GM18499 (cell line): ENCODE data around the gene POLR1A.

ENCODE experiments used
- ATAC-seq: cut with Tn5 transposase; IDR thresholded peaks from one replicate; pipeline ENCODE4 v1.9.1; 2021; ENCODE audit warnings: moderate number of reproducible peaks; ENCODE audit not compliant: insufficient read depth, unreplicated experiment

Gene POLR1A

GRCh38 chr2:86025976-86026743 is 79.5 kb downstream of the POLR1A start:
- no peak for ATAC-seq

DNA sequence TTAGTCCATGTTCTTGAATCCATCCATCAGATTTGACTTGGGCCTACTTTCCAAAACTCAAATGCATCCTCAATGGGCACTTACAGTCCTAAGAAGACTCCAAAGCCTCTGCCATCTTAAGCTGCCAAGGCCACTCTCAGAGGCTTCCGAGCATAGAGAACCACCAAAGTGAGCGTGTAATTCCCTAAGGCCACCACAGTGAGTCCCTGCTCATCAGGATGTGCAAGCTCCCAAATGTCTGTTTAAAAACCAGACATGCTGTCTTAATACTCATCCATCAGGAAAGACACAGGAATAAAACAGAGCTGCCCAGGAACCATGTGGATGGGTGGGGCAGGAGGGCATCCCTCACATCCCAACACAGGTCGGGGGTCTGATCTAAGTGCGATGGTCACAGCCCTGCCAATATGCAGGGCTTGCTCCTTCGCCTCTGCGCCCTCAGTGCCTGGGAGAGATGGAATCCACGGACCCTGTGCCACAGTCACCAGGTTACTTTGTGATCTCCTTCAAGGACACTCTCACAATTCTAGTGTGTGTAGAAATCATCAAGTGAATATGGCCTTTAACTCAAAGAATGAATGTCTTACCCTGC is 80.4 kb downstream of the POLR1A start:
- no peak for ATAC-seq

GRCh38 chr2:86023366-86023712 is 82.3 kb downstream of the POLR1A start:
- ATAC-seq, result no peak

- ATAC-seq, result no peak
Observed at GRCh38 chr2:86022661-86023365, 82.9 kb downstream of the POLR1A start.

GRCh38 chr2:86021396-86022378 is 84.0 kb downstream of the POLR1A start:
- ATAC-seq, result no peak

GRCh38 chr2:86020984-86021383 is 84.7 kb downstream of the POLR1A start:
- ATAC-seq, result no peak

GRCh38 chr2:86019121-86019520 is 86.6 kb downstream of the POLR1A start:
- no peak for ATAC-seq

DNA sequence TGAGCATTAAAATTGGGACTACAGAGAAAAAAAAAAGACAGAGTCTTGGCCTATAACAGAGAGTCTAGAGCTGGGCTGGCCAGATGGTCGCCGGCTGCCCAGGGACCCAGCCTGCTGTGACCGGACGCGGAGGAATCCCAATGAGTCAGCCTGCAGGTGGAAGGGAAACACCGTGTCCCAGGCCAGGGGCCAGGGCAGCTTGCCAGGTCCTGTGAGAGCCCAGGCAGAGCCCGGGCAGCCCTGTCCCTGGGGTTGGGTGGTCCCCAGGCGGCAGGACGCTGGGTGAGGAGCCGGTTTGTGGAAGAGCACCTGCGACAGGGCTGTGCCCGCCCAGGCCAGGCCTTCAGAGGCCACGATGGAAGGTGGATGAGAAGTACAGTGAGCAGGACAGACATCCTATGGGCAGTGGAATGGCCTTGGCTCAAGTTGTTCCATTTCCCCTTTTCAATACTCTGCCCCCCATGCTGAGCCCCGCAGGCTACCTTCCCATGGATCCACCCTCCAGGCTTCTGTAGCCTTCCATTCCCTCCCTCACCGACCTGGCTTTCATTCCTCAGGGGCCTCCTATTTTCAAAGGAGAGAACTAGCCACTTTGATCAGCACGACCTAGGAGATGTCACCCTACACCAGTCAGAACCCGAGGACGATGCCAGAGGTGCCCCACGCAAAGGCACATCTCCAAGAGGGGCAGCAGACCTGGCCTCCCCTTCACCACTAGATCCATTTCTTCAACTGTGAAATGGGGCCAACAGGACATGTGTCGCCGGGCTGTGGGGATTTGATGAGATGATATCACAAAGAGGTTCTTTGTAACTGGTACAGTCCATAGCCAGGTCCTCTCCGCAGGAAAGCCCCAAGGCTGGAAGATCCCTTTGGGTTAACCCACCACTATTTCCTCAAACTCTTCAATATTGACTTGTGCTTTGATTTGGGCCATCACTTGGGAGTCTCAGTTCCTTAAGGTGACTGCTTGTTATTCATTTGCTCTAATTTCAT is 87.5 kb downstream of the POLR1A start:
- ATAC-seq, result no peak

DNA sequence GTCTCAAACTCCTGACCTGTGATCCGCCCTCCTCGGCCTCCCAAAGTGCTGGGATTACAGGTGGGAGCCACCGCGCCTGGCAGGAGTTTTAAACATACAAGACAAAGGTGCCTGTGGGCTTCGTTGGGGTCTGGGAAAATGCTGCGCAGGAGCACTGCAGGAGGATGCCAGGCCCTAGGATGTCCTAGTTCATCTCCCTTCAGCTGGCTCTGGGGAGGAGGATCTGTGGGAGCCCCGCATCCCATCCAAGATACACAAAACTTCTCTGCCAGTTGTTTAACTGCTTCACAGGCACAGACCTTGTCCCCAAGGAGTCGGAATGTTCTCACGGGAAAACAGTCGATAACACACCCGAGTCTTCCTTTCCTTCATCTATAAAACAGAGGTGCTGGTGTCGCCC is 89.1 kb downstream of the POLR1A start:
- ATAC-seq, result no peak

DNA sequence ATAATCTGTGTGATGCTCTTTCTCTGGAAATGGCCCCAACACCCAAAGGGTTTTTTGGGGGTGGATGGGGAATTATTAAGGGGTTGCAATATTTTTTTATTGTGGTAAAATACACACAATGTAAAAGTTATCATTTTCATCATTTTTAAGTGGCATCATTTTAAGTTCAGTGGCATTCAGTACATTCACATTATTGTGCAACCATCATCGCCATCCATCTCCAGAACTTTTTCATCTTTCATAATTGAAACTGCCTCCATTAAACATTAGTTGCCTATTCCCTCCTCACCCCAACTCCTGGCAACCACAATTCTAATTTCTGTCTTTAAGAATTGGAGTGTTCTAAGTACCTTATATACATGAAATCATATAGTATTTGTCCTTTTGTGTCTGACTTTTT is 90.0 kb downstream of the POLR1A start:
- no peak for ATAC-seq

DNA sequence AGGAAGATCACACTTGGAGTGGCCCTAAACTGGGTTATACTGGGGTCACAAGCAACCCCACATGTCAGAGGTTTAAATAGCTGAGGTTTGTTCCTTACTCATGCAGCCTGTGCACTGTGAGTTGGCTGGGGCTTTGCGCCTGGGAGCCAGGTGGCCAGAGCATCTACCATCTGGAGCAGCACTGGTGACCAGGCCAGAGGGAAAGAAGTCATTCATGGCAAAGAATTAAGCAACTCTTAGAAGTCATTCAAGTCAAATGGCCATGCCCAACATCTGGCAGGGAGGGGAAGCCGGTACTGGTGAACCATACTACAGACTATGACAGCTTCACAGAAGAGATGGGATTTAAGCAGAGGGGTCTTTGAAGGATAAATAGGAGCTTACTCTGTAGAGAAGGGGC is 90.7 kb downstream of the POLR1A start:
- ATAC-seq, result no peak

- no peak for ATAC-seq
Observed at GRCh38 chr2:86014493-86014892, 91.2 kb downstream of the POLR1A start.

GRCh38 chr2:86012007-86012712 is 93.5 kb downstream of the POLR1A start:
- no peak for ATAC-seq

DNA sequence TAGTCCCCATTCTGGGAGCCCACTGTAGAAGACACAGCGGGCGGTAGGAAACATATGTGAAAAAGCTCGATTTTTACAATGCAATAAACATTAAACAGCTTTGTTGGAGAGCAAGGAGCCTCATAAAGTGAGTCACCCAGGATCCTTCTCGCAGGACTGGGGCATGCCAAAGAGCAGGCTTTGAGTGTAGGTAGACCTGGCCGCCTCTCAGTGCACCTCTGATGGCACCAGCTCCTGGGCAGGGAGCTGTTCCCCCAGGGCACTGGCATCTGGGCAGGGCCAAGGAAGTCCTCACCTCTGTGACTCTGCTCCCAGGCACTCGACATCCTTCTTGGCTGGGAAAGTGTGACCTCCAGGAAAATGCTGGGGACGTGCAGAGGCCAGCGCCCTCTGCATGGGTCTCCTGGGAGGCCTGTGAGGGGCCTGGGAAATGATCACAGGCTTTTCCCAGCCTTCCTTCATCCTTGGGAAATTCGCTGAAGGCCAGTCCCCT is 94.2 kb downstream of the POLR1A start:
- no peak for ATAC-seq

- ATAC-seq, result no peak
Observed at GRCh38 chr2:86010083-86010482, 95.6 kb downstream of the POLR1A start.

- no peak for ATAC-seq
Observed at GRCh38 chr2:86006524-86006923, 99.2 kb downstream of the POLR1A start.

GRCh38 chr2:86003967-86004366 is 101.7 kb downstream of the POLR1A start:
- no peak for ATAC-seq

- ATAC-seq, result no peak
Observed at GRCh38 chr2:86003104-86003503, 102.6 kb downstream of the POLR1A start.
